ENCODE measurements around the gene FAM47B. TPM values are rescaled to one million over a fixed set of nuclear protein-coding genes. Genes with fewer than 3 reads are reported as not detected.

The FAM47B gene
- not detected for total RNA-seq (ENCODE audit: unreplicated experiment)
- long read RNA-seq, result 0 reads

- H3K4me1 Mint-ChIP-seq (ENCODE audit: unreplicated experiment), result no peaks in the 10 kb centered on the region
- H3K9me3 Mint-ChIP-seq (ENCODE audit: unreplicated experiment), result no peaks in the 10 kb centered on the region
- no peaks in the 10 kb centered on the region for H3K36me3 Mint-ChIP-seq (ENCODE audit: low read depth, unreplicated experiment)
- no peak for TF ChIP-seq CTCF (IDR thresholded peaks at IDR 0.05; ENCODE audit: unreplicated experiment)
- H3K4me3 Mint-ChIP-seq (ENCODE audit: unreplicated experiment), result no peak within 1 kb of the TSS
- no peak for DNase-seq (ENCODE audit: low spot score)
- H3K27ac Mint-ChIP-seq (ENCODE audit: unreplicated experiment), result no peak within 1 kb of the TSS
- no peaks in the 10 kb centered on the region for H3K27me3 Mint-ChIP-seq (ENCODE audit: unreplicated experiment)
These were observed at the start of gene FAM47B for GRCh38 chrX:34942496-34942895. TSS of gene FAM47B (plus strand) at chrX:34942796. CDS start at chrX:34942832, 36 bp downstream.

GRCh38 chrX:34893741-34894140, 48.9 kb upstream of the FAM47B start:
- H3K4me3 Mint-ChIP-seq (ENCODE audit: unreplicated experiment), result no peak overlapping the region
- H3K36me3 Mint-ChIP-seq (ENCODE audit: low read depth, unreplicated experiment), result no peaks in the 10 kb centered on the region
- TF ChIP-seq CTCF (IDR thresholded peaks at IDR 0.05; ENCODE audit: unreplicated experiment), result no peak
- DNase-seq (ENCODE audit: low spot score), result no peak
- H3K27ac Mint-ChIP-seq (ENCODE audit: unreplicated experiment), result no peak overlapping the region
- H3K27me3 Mint-ChIP-seq (ENCODE audit: unreplicated experiment), result no peaks in the 10 kb centered on the region
- H3K4me1 Mint-ChIP-seq (ENCODE audit: unreplicated experiment), result no peaks in the 10 kb centered on the region
- no peaks in the 10 kb centered on the region for H3K9me3 Mint-ChIP-seq (ENCODE audit: unreplicated experiment)

GRCh38 chrX:34900691-34901090, 41.9 kb upstream of the FAM47B start:
- H3K4me1 Mint-ChIP-seq (ENCODE audit: unreplicated experiment), result no peaks in the 10 kb centered on the region
- H3K4me3 Mint-ChIP-seq (ENCODE audit: unreplicated experiment), result no peak overlapping the region
- no peak for DNase-seq (ENCODE audit: low spot score)
- H3K36me3 Mint-ChIP-seq (ENCODE audit: low read depth, unreplicated experiment), result no peaks in the 10 kb centered on the region
- H3K9me3 Mint-ChIP-seq (ENCODE audit: unreplicated experiment), result no peaks in the 10 kb centered on the region
- H3K27me3 Mint-ChIP-seq (ENCODE audit: unreplicated experiment), result no peaks in the 10 kb centered on the region
- TF ChIP-seq CTCF (IDR thresholded peaks at IDR 0.05; ENCODE audit: unreplicated experiment), result no peak
- H3K27ac Mint-ChIP-seq (ENCODE audit: unreplicated experiment), result no peak overlapping the region

GRCh38 chrX:34901761-34902160, 40.8 kb upstream of the FAM47B start:
- Mint-ChIP-seq H3K36me3 (ENCODE audit: low read depth, unreplicated experiment) (no peaks in the 10 kb centered on the region), H3K27ac (ENCODE audit: unreplicated experiment) (no peak overlapping the region), H3K9me3 (ENCODE audit: unreplicated experiment) (no peaks in the 10 kb centered on the region), H3K4me3 (ENCODE audit: unreplicated experiment) (no peak overlapping the region), H3K27me3 (ENCODE audit: unreplicated experiment) (no peaks in the 10 kb centered on the region), H3K4me1 (ENCODE audit: unreplicated experiment) (no peaks in the 10 kb centered on the region)
- no peak for TF ChIP-seq CTCF (IDR thresholded peaks at IDR 0.05; ENCODE audit: unreplicated experiment)
- DNase-seq (ENCODE audit: low spot score), result no peak

- no peaks in the 10 kb centered on the region for H3K4me1 Mint-ChIP-seq (ENCODE audit: unreplicated experiment)
- no peak for DNase-seq (ENCODE audit: low spot score)
- H3K4me3 Mint-ChIP-seq (ENCODE audit: unreplicated experiment), result no peak overlapping the region
- no peak overlapping the region for H3K27ac Mint-ChIP-seq (ENCODE audit: unreplicated experiment)
- no peaks in the 10 kb centered on the region for H3K27me3 Mint-ChIP-seq (ENCODE audit: unreplicated experiment)
- no peak for TF ChIP-seq CTCF (IDR thresholded peaks at IDR 0.05; ENCODE audit: unreplicated experiment)
- H3K36me3 Mint-ChIP-seq (ENCODE audit: low read depth, unreplicated experiment), result no peaks in the 10 kb centered on the region
- H3K9me3 Mint-ChIP-seq (ENCODE audit: unreplicated experiment), result no peaks in the 10 kb centered on the region
These were observed 39.3 kb upstream of the FAM47B start for GRCh38 chrX:34903316-34903715.

All from endothelial cell (in vitro differentiated cells).